Left renal cortex interstitium (tissue), 4 donors: ENCODE results near the gene TMEM255B. TPM values are rescaled to one million over a fixed set of nuclear protein-coding genes. Genes with fewer than 3 reads are reported as not detected.
"Not testable (repeated sequence)": the region's sequence is repeated elsewhere in the genome, so short reads cannot be mapped to it uniquely, and the experiment has no call there.

Source experiments
- DNase-seq, 4 donors: peaks; one replicate each; pipeline ENCODE4 v3.0.0-alpha.2; 2013; ENCODE audit warnings: low read depth in 4 of 4, low spot score in 2 of 4, missing footprints in 1 of 4
- polyA plus RNA-seq, 4 donors: library from polyadenylated mRNA; unstranded; fragments of 120-200 nt; gene quantifications; one replicate each; pipeline ENCODE4 v1.2.1, GENCODE V29; 2013; ENCODE audit not compliant: insufficient read length in 4 of 4

Gene TMEM255B
- polyA plus RNA-seq, 4 donors, result 6.6 to 8.6 (median 7.6) TPM

DNA sequence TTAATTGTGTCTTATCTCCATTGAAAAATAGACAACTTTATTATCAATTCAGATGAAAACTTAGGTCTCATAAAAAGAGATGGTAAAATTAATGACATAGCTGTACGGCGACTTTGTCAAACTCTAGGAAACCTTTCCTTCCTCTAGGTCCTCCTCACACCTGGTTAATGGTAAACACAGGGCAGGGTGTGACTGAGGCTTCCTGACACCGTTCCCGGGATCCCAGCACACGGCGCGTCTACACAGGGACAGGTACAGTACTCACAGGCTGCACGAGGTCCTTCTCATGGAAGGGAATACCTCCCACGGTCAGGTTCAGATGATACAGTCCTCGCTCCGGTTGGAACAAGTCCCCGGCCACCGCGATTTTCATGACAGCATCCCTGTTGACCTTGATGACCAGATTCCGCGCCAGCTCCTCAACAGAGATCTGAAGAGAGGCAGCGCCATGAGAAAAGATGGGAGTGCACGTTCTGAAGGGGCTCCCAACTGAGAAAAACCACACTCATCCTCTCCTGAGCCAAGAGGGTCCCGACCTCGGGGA, 69.3 kb downstream of the TMEM255B start:
- no peak for DNase-seq

- DNase-seq, result not testable (repeated sequence)
Observed at GRCh38 chr13:113830426-113830950, 71.5 kb downstream of the TMEM255B start.

DNA sequence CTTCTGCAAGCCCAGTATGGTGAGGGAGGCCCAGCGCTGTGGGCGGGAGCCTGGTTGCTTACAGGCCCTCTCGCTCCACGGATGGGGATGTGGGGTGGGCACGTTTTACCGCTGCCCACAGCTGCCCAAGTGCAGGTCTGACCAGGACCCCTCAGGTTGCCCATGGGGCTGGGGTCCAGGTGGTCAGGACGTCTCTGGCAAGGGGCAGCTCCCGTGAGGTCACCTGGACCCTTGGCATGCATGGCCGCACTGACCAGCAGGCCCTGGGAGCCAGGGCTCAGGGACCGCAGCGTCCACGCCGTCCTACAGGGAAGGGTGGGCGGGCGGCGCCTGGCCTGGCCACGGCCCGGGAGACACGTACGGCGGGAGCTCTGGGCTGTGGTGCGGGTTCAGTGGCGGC, 72.0 kb downstream of the TMEM255B start:
- DNase-seq, result no peak

GRCh38 chr13:113832205-113832604, 73.2 kb downstream of the TMEM255B start:
- no peak for DNase-seq

- no peak for DNase-seq
Observed at GRCh38 chr13:113832631-113833030, 73.6 kb downstream of the TMEM255B start.

DNA sequence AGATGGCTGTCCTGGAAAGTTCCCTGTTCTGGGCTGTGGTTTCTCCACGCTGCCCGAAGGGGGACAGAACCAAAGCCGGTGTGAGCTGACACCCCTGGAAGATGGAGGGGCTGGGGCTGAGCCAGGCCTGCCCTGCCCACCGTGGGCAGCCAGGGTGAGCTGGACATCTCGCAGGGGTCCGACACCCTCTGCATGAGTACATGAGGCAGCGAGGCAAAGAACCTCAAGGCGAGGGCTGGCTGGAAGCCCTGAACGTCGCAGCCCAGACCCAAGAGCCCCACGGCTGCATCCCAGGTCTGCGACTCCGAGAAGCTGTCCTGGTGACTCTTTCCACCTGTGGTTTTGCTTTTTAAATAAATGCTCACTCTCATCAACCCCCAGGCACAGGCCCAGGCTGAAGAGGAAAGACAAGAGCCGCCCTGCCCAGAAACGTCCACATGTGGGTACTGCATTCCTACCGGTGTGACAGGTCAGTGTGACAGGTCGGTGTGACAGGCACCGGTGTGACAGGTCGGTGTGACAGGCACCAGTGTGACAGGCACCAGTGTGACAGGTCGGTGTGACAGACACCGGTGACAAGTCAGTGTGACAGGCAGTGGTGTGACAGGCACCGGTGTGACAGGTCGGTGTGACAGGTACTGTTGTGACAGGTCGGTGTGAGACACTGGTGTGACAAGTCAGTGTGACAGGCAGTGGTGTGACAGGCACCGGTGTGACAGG, 74.2 kb downstream of the TMEM255B start:
- DNase-seq, result no peak

GRCh38 chr13:113834006-113834405, 75.0 kb downstream of the TMEM255B start:
- DNase-seq, result not testable (repeated sequence)

DNA sequence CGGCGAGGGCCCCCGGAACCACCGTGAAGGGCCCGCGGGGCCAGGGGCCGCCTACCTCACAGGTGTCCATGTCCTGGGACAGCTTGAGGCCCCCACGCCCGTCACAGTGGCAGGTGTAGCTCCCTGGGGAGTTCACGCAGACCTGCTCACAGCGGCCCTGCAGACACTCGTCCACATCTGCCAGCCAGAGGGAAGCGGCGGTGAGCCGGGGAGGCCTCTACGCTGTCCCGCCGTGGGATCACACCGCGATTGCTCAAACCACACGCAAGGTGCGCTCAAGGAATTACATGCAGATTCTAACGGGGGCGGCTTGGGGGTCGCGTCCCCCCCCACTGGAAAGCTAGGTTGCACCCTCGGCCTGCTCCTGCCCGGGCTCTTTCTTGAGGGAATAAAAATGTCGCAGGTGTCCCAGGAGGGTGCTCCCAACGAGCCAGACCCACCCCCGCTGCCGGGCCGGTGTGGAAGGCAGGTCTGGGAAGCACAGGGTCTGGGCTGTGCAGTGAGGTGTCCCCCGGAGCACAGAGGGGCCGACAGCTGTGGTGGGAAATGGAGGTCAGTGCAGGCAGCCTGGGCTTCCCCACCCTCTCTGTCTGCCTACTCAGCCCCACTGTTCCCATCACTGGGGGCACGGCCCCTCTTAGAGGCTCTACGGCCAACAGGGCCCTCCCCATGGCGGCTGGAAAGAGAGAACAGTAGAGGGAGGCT, 75.6 kb downstream of the TMEM255B start:
- no peak for DNase-seq

DNA sequence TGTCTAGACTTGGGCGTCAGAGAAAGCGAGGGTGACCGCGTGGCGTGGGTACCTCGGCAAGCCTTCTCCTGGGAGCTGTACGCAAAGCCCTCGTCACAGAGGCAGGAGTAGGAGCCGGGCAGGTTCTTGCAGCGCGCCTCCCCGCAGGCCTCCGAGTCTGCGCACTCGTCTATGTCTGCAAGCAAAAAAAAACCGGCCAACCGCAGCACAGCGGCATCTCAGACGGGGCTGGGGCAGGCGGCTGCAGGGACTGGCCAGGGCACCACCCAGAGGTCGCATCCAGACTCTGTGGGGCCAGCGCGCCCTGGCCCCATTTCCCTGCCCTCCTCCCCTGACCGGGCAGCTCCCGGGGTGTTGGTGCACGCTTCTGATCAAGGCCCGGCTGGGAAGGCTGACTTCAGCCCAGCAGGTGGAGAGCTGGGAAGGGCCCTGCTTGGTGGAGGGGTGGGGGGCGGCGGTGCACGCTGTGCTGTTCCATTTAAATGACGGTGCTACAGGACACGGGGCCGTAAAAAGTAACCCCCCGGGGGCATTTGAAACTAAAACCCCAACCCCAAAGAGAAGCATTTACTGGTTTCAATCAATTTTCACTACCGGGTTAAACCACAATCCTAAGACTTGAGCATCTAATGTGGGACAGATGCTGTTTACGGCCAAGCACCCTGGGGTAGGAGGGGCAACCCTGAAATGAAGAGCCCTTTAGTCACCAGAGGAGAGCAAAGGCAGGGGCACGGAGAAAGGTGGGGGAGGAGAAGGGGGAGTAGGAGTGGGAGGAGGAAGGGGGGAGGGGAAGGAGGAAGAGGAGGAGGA, 76.6 kb downstream of the TMEM255B start:
- no peak for DNase-seq

- no peak for DNase-seq
Observed at GRCh38 chr13:113836768-113837559, 77.9 kb downstream of the TMEM255B start.

GRCh38 chr13:113837560-113838355, 78.7 kb downstream of the TMEM255B start:
- no peak for DNase-seq

DNA sequence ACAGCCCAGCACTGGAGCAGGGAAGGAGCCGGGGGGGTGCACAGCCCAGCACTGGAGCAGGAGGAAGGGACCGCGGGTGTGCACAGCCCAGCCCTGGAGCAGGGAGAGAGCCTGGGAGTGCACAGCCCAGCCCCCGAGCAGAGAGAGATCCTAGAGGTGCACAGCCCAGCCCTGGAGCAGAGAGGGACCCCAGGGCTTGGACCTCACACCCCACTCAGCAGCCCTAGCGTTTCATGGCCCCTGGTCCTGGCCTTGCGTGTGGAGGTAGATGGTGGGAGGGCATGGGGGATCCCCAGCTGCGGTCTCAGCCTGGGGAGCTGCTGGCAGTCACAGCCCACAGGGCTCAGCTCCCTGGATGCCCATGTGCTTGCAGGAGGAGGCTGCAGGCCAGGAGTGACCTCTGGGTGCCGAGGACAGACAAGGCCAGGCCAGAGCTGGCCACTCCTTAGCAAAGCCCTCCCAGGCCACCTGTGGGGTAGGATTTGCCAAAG, 79.7 kb downstream of the TMEM255B start:
- no peak for DNase-seq

GRCh38 chr13:113839536-113840204, 80.6 kb downstream of the TMEM255B start:
- no peak for DNase-seq

- no peak for DNase-seq
Observed at GRCh38 chr13:113840541-113841352, 81.7 kb downstream of the TMEM255B start.

DNA sequence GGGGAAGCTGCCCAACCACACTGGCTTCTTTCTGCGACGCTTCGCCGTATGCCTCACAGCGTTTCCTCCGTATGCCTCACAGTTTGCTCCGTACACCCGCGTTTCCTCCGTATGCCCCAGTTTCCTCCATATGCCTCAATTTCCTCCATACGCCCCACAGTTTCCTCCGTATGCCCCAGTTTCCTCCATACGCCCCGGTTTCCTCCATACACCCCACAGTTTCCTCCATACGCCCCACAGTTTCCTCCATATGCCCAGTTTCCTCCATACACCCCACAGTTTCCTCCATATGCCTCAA, 82.3 kb downstream of the TMEM255B start:
- DNase-seq, result no peak

DNA sequence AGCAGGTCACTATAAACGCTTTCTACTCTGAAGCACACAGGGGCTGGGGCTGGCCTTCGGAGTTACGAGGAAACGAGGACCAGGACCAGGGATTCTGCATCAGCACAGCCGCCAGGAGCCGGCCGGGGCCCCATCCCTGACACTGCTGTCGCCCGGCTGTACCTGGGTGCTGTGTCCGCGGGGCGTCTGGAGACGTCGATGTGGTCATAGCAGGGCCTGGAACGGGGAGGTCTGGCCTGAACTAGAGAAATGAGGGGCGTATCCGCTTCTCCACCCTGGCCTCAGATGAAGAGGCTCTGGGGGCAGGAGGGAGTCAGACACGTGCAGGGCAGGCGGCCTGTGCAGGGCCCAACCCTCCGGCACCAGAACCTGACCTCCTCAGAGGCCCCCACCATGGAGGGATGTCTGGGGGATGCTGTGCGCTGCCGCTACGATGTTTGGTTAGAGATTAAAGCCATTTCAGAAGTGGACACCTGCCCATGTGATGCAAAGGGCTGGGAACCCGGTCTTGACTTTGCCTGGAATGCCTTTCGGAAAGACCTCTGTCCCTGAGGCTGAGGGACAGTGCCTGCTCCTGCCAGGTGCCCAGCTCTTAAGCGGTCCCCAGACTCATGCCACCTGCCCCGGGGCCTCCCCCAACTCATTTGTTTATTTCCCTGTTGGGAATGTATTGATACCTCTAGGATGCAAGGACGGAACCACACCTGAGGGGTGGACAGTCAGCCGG, 83.5 kb downstream of the TMEM255B start:
- DNase-seq, result no peak

DNA sequence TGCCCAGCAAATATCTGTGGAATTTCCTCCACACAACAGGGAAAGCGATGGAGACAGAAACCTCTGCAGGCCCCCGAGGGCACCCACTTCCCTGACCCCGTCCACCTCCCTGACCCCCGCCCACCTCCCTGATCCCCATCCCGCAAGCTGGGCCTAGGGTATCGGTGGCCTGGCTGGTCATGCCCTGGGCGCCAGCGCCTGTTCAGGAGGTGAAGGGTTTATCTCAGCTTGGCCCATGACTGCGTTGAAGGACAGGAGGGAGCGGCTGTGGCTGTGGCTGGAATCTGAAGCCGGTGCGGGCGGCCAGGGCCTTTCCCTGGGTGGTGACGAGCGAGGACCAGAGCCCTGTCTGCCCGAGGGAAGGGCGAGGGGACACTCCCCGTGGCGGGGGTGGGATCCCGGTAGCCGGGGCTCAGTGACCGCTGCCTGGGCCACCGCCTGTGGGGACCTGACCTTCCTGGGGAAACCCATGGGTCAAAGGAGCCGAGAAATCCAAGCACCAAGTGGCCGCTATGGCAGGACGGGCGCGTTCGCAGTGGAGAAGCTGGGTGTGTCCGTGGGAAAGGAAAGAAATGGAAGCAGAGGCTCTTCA, 84.1 kb downstream of the TMEM255B start:
- no peak for DNase-seq
